Spleen (tissue), 11 donors: ENCODE results near the gene TTC31. TPM values are rescaled to one million over a fixed set of nuclear protein-coding genes. Genes with fewer than 3 reads are reported as not detected.
A peak's percentile ranks its signal among the peaks of the same experiment; 100 is the strongest.

Experiments used
- DNase-seq: peaks from one replicate; pipeline ENCODE4 v3.0.0-alpha.2; 2020
- H3K27ac ChIP-seq, 8 donors: fragments of 200-600 bp; sonication (generic) in 7 of 8; 1 replicate in 4 of 8; 2 replicates in 4 of 8; pipeline versions ENCODE4 v1.5.0 to v1.8.0; 2016 to 2021; ENCODE audit warnings: inconsistent platforms in 4 of 8, mild to moderate bottlenecking in 4 of 8, moderate library complexity in 1 of 8
- H3K27me3 ChIP-seq, 7 donors: fragments of 200-600 bp; sonication (generic) in 6 of 7; replicated peaks in 1 of 7; 1 replicate in 4 of 7; 2 replicates in 3 of 7; pipeline versions ENCODE4 v1.5.0 to v1.8.0; 2016 to 2021; ENCODE audit warnings: inconsistent platforms in 3 of 7, mild to moderate bottlenecking in 1 of 7
- H3K36me3 ChIP-seq, 6 donors: fragments of 200-600 bp; sonication (generic) in 5 of 6; 1 replicate in 4 of 6; 2 replicates in 2 of 6; pipeline versions ENCODE4 v1.5.0 to v1.8.0; 2016 to 2021; ENCODE audit warnings: inconsistent platforms in 2 of 6
- H3K4me1 ChIP-seq, 6 donors: fragments of 200-600 bp; sonication (generic) in 5 of 6; 1 replicate in 3 of 6; 2 replicates in 3 of 6; pipeline versions ENCODE4 v1.5.0 to v1.8.0; 2016 to 2021; ENCODE audit warnings: inconsistent platforms in 3 of 6
- H3K4me3 ChIP-seq, 8 donors: fragments of 200-600 bp; sonication (generic) in 7 of 8; 1 replicate in 4 of 8; 2 replicates in 4 of 8; pipeline versions ENCODE4 v1.5.0 to v1.8.0; 2016 to 2021; ENCODE audit warnings: inconsistent platforms in 4 of 8, mild to moderate bottlenecking in 4 of 8, moderate library complexity in 2 of 8
- H3K9me3 ChIP-seq, 8 donors: fragments of 200-600 bp; sonication (generic) in 7 of 8; 1 replicate in 4 of 8; 2 replicates in 4 of 8; pipeline versions ENCODE4 v1.5.0 to v1.8.0; 2016 to 2021; ENCODE audit warnings: inconsistent platforms in 4 of 8
- POLR2A ChIP-seq, 3 donors: fragments of 450-650 bp; IDR thresholded peaks; one replicate each; pipeline ENCODE4 v1.5.1; 2017; ENCODE audit warnings: antibody characterized with exemption in 3 of 3, mild to moderate bottlenecking in 1 of 3
- POLR2AphosphoS5 ChIP-seq, 3 donors: sonication (generic); formaldehyde crosslinking; IDR thresholded peaks; one replicate each; pipeline ENCODE4 v1.5.1; 2017; ENCODE audit warnings: antibody characterized with exemption in 3 of 3
- WGBS, 5 donors: extraction: QIAGEN DNeasy Blood & Tissue Kit in 3 of 5; methylation state at CpG; one replicate each; pipeline versions ENCODE4 v1.1.5 to v1.1.7; 2013 to 2018; 5-methylcytosine and 5-hydroxymethylcytosine counted together
- intact Hi-C: fragments of 100-400 bp; cut with DNase I; formaldehyde crosslinking; loops from one replicate; pipeline ENCODE4 v1.15.0; 2023; ENCODE audit warnings: low total_unique reads
- polyA plus RNA-seq, 3 donors: library from polyadenylated mRNA; stranded (reverse); fragments of 200-250 nt; gene quantifications; one replicate each; pipeline ENCODE4 v1.2.1, GENCODE V29; 2013
- total RNA-seq, 7 donors: library from RNA; depleted of rRNA in 3 of 7; stranded (reverse); fragments of >200 nt in 3 of 7; fragmentation: NEBNext Ultra II Directional in 4 of 7; extraction: Animal tissue kit (Norgen Biotek cat#: 25700) in 4 of 7; gene quantifications; one replicate each; pipeline versions ENCODE4 v1.1.0 to v1.2.1, GENCODE V29; 2016 to 2021
- TF ChIP-seq, protein P1 (sequence below), 11 experiments: fragments of 200-600 bp in 7 of 11; fragments of 450-650 bp in 4 of 11; sonication (generic) in 4 of 11; IDR thresholded peaks in 8 of 11; conservative IDR thresholded peaks in 3 of 11; 1 replicate in 7 of 11; 2 replicates in 4 of 11; pipeline versions ENCODE4 v1.4.0 to v1.8.0; 2016 to 2021; ENCODE audit warnings: antibody characterized with exemption in 11 of 11, inconsistent platforms in 4 of 11, mild to moderate bottlenecking in 1 of 11
- donor health status: healthy with polysubstance abuse.
- donor health status: DM: no; HTN: no; CAD: no; lungs with moderate emphysema.
- donor health status: DM: no; HTN: no; CAD: no.
- donor health status: Bipolar disorder and iron deficiency.
- donor health status: healthy.
- donor health status: DM: no; HTN: no; CAD: no.
- donor health status: DM: yes; HTN: yes; CAD: no.

TTC31 gene
- total and polyA plus RNA-seq, 10 donors: 15.7 to 51.3 (median 35.9) TPM

DNA sequence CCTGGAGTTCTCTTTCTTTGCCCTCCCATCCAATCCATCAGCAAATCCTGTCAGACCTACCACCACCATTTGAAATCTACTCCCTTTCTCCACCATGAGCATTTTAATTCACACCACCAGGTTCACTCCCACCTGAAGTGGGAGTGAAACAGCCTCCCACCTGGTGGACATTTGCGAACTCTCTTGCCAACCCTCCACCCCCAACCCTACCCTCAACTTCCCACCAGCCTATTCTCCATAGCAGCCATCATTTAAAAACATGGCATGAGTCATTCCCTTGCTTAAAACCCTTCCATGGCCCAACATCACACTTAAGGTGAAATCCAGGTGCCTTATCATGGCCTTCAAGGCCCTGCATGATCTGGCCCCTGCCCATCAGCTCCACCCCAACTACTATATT lies 44.6 kb upstream of the TTC31 start:
- no peaks in the 10 kb centered on the region for H3K36me3 ChIP-seq
- no peaks in the 10 kb centered on the region for H3K9me3 ChIP-seq
- H3K4me1 ChIP-seq: peaks cover 13 to 57% (median 36%) of the 10 kb centered on the region in 6 donors
- H3K27ac ChIP-seq: no peak overlapping the region
- DNase-seq: peak; percentile 4
- H3K4me3 ChIP-seq: no peak overlapping the region
- 90 to 100% (median 92%) methylated on average over 1 of the region's 1 CpG for WGBS, 5 donors
- TF ChIP-seq POLR2AphosphoS5 (IDR thresholded peaks at IDR 0.05): no peak
- TF ChIP-seq, protein P1, sequence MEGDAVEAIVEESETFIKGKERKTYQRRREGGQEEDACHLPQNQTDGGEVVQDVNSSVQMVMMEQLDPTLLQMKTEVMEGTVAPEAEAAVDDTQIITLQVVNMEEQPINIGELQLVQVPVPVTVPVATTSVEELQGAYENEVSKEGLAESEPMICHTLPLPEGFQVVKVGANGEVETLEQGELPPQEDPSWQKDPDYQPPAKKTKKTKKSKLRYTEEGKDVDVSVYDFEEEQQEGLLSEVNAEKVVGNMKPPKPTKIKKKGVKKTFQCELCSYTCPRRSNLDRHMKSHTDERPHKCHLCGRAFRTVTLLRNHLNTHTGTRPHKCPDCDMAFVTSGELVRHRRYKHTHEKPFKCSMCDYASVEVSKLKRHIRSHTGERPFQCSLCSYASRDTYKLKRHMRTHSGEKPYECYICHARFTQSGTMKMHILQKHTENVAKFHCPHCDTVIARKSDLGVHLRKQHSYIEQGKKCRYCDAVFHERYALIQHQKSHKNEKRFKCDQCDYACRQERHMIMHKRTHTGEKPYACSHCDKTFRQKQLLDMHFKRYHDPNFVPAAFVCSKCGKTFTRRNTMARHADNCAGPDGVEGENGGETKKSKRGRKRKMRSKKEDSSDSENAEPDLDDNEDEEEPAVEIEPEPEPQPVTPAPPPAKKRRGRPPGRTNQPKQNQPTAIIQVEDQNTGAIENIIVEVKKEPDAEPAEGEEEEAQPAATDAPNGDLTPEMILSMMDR (IDR thresholded peaks at IDR 0.05 in 8 of 11, conservative IDR thresholded peaks at IDR 0.05 in 3 of 11): no peak
- TF ChIP-seq POLR2A (IDR thresholded peaks at IDR 0.05): no peak
- peaks cover 0 to 42% (median 24%) of the 10 kb centered on the region in 7 donors for H3K27me3 ChIP-seq
- intact Hi-C loops: no loop called here

DNA sequence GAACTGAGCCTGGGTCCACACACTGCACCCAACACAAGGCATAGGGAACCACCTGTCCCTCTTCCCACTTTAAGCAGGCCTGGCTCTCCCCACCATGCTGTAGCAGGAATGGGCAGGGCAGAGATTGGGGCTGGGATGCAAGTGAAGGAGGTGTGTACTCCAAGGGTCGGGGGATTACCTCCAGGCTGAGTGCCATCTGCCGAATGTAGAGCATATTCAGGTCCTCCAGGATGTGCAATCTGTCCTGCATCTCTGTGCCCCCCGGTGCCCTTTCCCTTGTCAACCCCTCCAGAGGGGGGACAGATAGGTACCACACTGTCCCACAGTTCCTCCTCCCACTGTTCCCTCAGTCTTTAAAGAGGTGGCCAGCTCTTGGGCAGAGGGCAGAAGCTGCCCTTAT lies 43.5 kb upstream of the TTC31 start:
- H3K9me3 ChIP-seq: no peaks in the 10 kb centered on the region
- H3K4me1 ChIP-seq: peaks cover 13 to 65% (median 38%) of the 10 kb centered on the region in 6 donors
- H3K4me3 ChIP-seq: peak overlapping the region in 7 of 8 donors; percentile 34 to 68 (median 43)
- no peak for TF ChIP-seq POLR2AphosphoS5 (IDR thresholded peaks at IDR 0.05)
- TF ChIP-seq, protein P1 (IDR thresholded peaks at IDR 0.05 in 8 of 11, conservative IDR thresholded peaks at IDR 0.05 in 3 of 11): no peak
- TF ChIP-seq POLR2A (IDR thresholded peaks at IDR 0.05): no peak
- peak overlapping the region in 4 of 8 donors; percentile 69 to 74 (median 71) for H3K27ac ChIP-seq
- DNase-seq: peak; percentile 61
- peaks cover 0 to 52% (median 24%) of the 10 kb centered on the region in 7 donors for H3K27me3 ChIP-seq
- WGBS, 5 donors: 15 to 48% (median 29%) methylated on average over 3 of the region's 3 CpGs
- no peaks in the 10 kb centered on the region for H3K36me3 ChIP-seq
- intact Hi-C loops: no loop called here

DNA sequence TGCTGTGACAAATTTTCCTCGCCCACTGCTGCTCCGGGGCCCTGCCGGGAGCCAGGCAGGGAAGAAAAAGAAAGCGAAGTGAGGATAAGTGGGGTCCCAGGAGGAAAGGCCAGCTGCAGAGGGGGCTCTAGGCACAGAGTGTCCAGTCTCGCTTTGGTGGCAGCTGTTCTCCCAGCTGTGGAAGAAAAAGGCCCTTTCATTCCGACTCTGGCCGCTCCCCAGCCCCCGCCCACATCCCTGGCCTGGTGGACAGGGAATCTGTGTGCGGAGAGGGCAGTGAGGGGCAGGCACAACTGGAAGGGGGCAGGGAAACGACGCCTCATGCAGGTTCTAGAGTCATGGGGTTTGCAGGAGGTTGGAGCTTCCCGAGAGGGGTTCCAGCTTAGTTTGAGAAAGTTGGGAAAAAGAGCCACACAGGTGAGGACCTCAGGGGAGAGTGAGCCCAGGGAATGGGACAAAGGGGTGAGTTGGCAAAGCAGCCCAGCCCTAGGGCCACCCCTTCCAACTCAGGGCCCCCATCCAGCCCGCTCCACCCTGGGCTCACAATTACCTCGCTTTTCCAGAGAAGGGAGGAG lies 43.0 kb upstream of the TTC31 start:
- H3K9me3 ChIP-seq: no peaks in the 10 kb centered on the region
- no peaks in the 10 kb centered on the region for H3K36me3 ChIP-seq
- WGBS, 5 donors: 25 to 42% (median 27%) methylated on average over 11 to 14 of the region's 14 CpGs
- H3K4me3 ChIP-seq: peak overlapping the region; percentile 34 to 68 (median 42)
- intact Hi-C loops: no loop called here
- peaks cover 13 to 65% (median 38%) of the 10 kb centered on the region in 6 donors for H3K4me1 ChIP-seq
- peak overlapping the region; percentile 42 to 74 (median 70) for H3K27ac ChIP-seq
- peaks cover 0 to 54% (median 24%) of the 10 kb centered on the region in 7 donors for H3K27me3 ChIP-seq
- TF ChIP-seq POLR2AphosphoS5 (IDR thresholded peaks at IDR 0.05) (no peak), POLR2A (IDR thresholded peaks at IDR 0.05) (no peak)
- TF ChIP-seq, protein P1 (IDR thresholded peaks at IDR 0.05 in 8 of 11, conservative IDR thresholded peaks at IDR 0.05 in 3 of 11): no peak
- DNase-seq: peak; percentile 78

DNA sequence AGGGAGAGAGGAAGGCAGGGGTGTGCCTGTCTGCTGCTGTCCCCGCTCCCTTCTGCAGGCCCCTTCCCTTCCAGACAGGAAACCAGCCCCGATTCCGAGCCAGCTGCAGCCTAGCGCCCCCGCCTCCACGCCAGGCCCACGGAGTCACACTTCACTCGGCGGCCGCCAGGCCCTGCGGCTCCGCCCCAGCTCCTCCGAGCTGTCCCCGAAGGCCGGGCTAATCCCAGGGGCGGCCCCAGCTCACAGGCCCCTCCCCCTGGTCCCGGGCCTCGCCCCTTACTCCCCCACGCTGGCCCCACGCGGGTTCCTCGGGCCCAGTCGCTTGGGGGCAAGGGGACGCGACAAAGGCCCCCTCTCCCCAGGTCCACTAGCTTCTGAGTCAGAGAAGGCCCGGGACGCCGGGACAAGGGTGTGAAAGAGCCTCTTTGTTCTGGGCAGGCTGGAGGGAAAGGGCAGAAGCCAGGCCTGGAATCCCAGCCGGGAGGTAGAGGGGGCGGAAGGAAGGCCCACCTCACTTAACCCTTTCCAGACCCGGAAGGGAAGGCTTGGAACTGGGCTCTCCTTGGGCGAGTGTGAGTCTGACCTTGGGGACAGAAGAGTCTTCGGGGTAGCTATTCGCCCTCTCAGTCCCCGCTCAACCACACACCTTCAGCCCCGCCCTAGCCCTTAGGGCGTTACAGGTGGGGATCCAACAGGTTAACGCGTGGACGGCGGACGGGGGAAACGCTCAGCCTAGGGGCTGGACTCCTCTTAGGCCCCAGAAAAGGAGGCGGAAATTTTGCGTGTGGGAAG lies 42.3 kb upstream of the TTC31 start:
- H3K4me3 ChIP-seq: peak overlapping the region; percentile 34 to 68 (median 42)
- H3K27ac ChIP-seq: peak overlapping the region; percentile 42 to 74 (median 70)
- no peaks in the 10 kb centered on the region for H3K36me3 ChIP-seq
- peaks cover 0 to 54% (median 24%) of the 10 kb centered on the region in 7 donors for H3K27me3 ChIP-seq
- intact Hi-C loops: no loop called here
- 22 to 36% (median 27%) methylated on average over 29 to 45 of the region's 45 CpGs for WGBS, 5 donors
- peaks cover 13 to 65% (median 38%) of the 10 kb centered on the region in 6 donors for H3K4me1 ChIP-seq
- no peaks in the 10 kb centered on the region for H3K9me3 ChIP-seq
- DNase-seq: peak; percentile 92
- peak; percentile 63 to 83 (median 81) for TF ChIP-seq POLR2AphosphoS5 (IDR thresholded peaks at IDR 0.05)
- no peak for TF ChIP-seq POLR2A (IDR thresholded peaks at IDR 0.05)
- TF ChIP-seq, protein P1 (IDR thresholded peaks at IDR 0.05 in 8 of 11, conservative IDR thresholded peaks at IDR 0.05 in 3 of 11): peak in 10 of 11 experiments; percentile 24 to 64 (median 54)
